Measurements from ENCODE around the gene FCRL2. TPM values are rescaled to one million over a fixed set of nuclear protein-coding genes. Genes with fewer than 3 reads are reported as not detected.

Gene FCRL2
- total RNA-seq, 1 donor from 2014 or later = not detected

- Mint-ChIP-seq H3K27me3 (ENCODE audit: unreplicated experiment) (no peaks in the 10 kb centered on the region), H3K36me3 (ENCODE audit: unreplicated experiment) (no peaks in the 10 kb centered on the region), H3K4me1 (ENCODE audit: unreplicated experiment) (no peaks in the 10 kb centered on the region), H3K27ac (ENCODE audit: unreplicated experiment) (no peak overlapping the region), H3K9me3 (ENCODE audit: unreplicated experiment) (peaks cover 29% of the 10 kb centered on the region), H3K4me3 (ENCODE audit: unreplicated experiment) (no peak overlapping the region)
- no peak for DNase-seq (ENCODE audit: extremely low spot score, unreplicated experiment)
- TF ChIP-seq CTCF (IDR thresholded peaks at IDR 0.05) = no peak
Observed at GRCh38 chr1:157813269-157813668, 36.3 kb upstream of the FCRL2 start.

GRCh38 chr1:157806431-157807149, 29.7 kb upstream of the FCRL2 start:
- Mint-ChIP-seq H3K36me3 (ENCODE audit: unreplicated experiment) (no peaks in the 10 kb centered on the region), H3K4me1 (ENCODE audit: unreplicated experiment) (no peaks in the 10 kb centered on the region), H3K27me3 (ENCODE audit: unreplicated experiment) (no peaks in the 10 kb centered on the region), H3K4me3 (ENCODE audit: unreplicated experiment) (no peak overlapping the region), H3K27ac (ENCODE audit: unreplicated experiment) (no peak overlapping the region), H3K9me3 (ENCODE audit: unreplicated experiment) (no peaks in the 10 kb centered on the region)
- no peak for DNase-seq (ENCODE audit: extremely low spot score, unreplicated experiment)
- TF ChIP-seq CTCF (IDR thresholded peaks at IDR 0.05) = no peak

- no peak overlapping the region for H3K27ac Mint-ChIP-seq (ENCODE audit: unreplicated experiment)
Observed at GRCh38 chr1:157803851-157804250, 26.9 kb upstream of the FCRL2 start.

GRCh38 chr1:157799996-157800395, 23.1 kb upstream of the FCRL2 start:
- no peak for TF ChIP-seq CTCF (IDR thresholded peaks at IDR 0.05)
- Mint-ChIP-seq H3K9me3 (ENCODE audit: unreplicated experiment) (no peaks in the 10 kb centered on the region), H3K27ac (ENCODE audit: unreplicated experiment) (no peak overlapping the region), H3K36me3 (ENCODE audit: unreplicated experiment) (no peaks in the 10 kb centered on the region), H3K4me1 (ENCODE audit: unreplicated experiment) (no peaks in the 10 kb centered on the region), H3K4me3 (ENCODE audit: unreplicated experiment) (no peak overlapping the region), H3K27me3 (ENCODE audit: unreplicated experiment) (no peaks in the 10 kb centered on the region)
- no peak for DNase-seq (ENCODE audit: extremely low spot score, unreplicated experiment)

More at GRCh38 chr1:157803851-157804250, 26.9 kb upstream of the FCRL2 start:
- H3K9me3 Mint-ChIP-seq (ENCODE audit: unreplicated experiment) = no peaks in the 10 kb centered on the region
- no peak for TF ChIP-seq CTCF (IDR thresholded peaks at IDR 0.05)
- H3K4me3 Mint-ChIP-seq (ENCODE audit: unreplicated experiment) = no peak overlapping the region
- H3K4me1 Mint-ChIP-seq (ENCODE audit: unreplicated experiment) = no peaks in the 10 kb centered on the region
- H3K36me3 Mint-ChIP-seq (ENCODE audit: unreplicated experiment) = no peaks in the 10 kb centered on the region
- DNase-seq (ENCODE audit: extremely low spot score, unreplicated experiment) = no peak
- no peaks in the 10 kb centered on the region for H3K27me3 Mint-ChIP-seq (ENCODE audit: unreplicated experiment)

- DNase-seq (ENCODE audit: extremely low spot score, unreplicated experiment) = no peak
- peaks cover 13% of the 10 kb centered on the region for H3K9me3 Mint-ChIP-seq (ENCODE audit: unreplicated experiment)
- TF ChIP-seq CTCF (IDR thresholded peaks at IDR 0.05) = no peak
- no peaks in the 10 kb centered on the region for H3K27me3 Mint-ChIP-seq (ENCODE audit: unreplicated experiment)
- H3K4me3 Mint-ChIP-seq (ENCODE audit: unreplicated experiment) = no peak overlapping the region
- no peaks in the 10 kb centered on the region for H3K4me1 Mint-ChIP-seq (ENCODE audit: unreplicated experiment)
- H3K36me3 Mint-ChIP-seq (ENCODE audit: unreplicated experiment) = no peaks in the 10 kb centered on the region
- no peak overlapping the region for H3K27ac Mint-ChIP-seq (ENCODE audit: unreplicated experiment)
Observed at GRCh38 chr1:157798211-157798610, 21.3 kb upstream of the FCRL2 start.
